ENCODE results near the gene TCAP. TPM values are rescaled to one million over a fixed set of nuclear protein-coding genes. Genes with fewer than 3 reads are reported as not detected.

TCAP gene
- total RNA-seq, 3 donors from 2014 or later, result 0.48 to 0.73 (median 0.66) TPM

DNA sequence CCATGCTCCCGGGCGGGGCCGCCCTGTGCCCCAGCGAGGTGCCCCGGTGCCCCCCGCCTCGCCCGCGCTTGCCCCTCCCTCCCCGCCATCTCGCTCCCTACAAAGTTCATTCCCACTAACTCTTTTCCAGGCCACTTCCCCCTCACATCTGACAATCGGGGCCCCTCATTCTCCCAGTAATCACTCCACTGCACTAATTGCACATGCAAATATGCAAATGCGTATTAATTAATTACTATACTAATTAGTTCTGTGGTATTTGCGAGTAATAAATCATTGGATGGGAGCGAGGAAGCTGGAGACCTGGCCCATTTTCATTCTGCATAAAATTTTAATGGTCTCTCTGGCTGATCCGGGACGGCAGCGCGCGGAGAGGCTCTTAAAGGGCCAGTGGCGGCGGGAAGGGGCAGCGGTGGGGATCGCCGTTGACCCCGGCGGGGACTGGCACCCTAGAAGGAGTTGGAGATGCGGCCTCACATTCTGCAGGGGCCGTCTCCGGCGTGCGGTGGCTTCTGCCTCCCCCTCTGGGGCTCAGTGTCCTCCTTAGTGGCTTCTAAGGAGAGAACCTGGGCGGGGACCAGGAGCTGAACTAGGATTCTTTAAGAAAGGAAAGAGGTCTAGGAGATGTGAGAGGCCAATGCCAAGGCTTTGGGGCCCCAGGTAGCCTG lies 46.8 kb upstream of the TCAP start:
- H3K9me3 ChIP-seq, result no peaks in the 10 kb centered on the region
- no peaks in the 10 kb centered on the region for H3K36me3 ChIP-seq
- DNase-seq (ENCODE audit: low spot score in 2 of 2), result no peak
- H3K4me3 ChIP-seq, result peak overlapping the region; percentile 41 to 65 (median 64)
- peaks cover 0 to 9% of the 10 kb centered on the region in 2 donors for H3K4me1 ChIP-seq
- TF ChIP-seq POLR2AphosphoS5 (IDR thresholded peaks at IDR 0.05) (no peak), POLR2A (IDR thresholded peaks at IDR 0.05) (no peak)
- TF ChIP-seq, protein P1, sequence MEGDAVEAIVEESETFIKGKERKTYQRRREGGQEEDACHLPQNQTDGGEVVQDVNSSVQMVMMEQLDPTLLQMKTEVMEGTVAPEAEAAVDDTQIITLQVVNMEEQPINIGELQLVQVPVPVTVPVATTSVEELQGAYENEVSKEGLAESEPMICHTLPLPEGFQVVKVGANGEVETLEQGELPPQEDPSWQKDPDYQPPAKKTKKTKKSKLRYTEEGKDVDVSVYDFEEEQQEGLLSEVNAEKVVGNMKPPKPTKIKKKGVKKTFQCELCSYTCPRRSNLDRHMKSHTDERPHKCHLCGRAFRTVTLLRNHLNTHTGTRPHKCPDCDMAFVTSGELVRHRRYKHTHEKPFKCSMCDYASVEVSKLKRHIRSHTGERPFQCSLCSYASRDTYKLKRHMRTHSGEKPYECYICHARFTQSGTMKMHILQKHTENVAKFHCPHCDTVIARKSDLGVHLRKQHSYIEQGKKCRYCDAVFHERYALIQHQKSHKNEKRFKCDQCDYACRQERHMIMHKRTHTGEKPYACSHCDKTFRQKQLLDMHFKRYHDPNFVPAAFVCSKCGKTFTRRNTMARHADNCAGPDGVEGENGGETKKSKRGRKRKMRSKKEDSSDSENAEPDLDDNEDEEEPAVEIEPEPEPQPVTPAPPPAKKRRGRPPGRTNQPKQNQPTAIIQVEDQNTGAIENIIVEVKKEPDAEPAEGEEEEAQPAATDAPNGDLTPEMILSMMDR (IDR thresholded peaks at IDR 0.05), result no peak
- H3K27me3 ChIP-seq, result peaks cover 0 to 6% of the 10 kb centered on the region in 2 donors
- intact Hi-C loops (cut with DNase I; ENCODE audit: low total_unique reads), result no loop called here
- H3K27ac ChIP-seq, result peak overlapping the region; percentile 59 to 66

DNA sequence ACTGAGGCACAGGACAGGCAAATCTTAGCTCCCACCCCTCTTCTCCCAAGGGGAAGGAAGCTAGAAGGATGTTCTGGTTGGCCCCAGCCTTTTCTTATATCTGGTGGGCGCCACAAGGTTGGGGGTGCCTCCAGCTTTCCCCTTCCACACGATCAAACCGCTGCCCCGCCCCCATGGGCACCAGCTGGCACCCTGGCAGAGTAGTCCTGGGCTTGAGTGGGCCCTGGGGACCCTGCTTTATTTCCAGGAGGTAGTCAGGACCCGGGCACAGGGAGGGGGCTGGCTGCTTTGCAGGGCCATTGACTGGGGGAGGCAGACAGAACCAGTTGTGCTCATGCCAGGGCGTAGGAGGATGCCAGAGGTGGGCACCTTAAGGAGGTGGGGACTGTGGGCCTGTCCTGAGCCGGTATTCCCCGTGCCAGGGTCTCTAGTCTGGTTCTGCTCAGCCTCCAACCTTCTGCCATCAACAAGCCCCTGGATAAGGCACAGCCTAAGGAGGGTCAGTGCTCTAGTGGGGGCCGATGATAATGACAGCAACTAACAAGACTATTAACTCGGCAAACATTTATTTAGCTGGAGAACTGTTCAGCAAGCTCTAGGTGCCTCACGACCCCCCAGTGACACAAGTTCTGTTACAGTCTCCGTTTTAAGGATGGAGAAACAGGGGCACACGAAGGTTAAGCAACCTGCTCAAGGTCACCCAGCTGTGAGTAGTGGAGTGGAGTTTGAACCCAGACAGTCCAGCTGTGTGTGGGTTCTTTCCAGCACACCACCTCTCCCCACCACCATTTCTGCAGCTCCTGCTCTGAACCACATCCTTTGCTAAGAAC lies 46.0 kb upstream of the TCAP start:
- peak overlapping the region in 1 of 3 donors; percentile 65 for H3K4me3 ChIP-seq
- TF ChIP-seq POLR2AphosphoS5 (IDR thresholded peaks at IDR 0.05) (no peak), POLR2A (IDR thresholded peaks at IDR 0.05) (no peak)
- TF ChIP-seq, protein P1 (IDR thresholded peaks at IDR 0.05), result no peak
- H3K27me3 ChIP-seq, result peaks cover 0 to 6% of the 10 kb centered on the region in 2 donors
- H3K27ac ChIP-seq, result no peak overlapping the region
- no peaks in the 10 kb centered on the region for H3K9me3 ChIP-seq
- no peaks in the 10 kb centered on the region for H3K36me3 ChIP-seq
- intact Hi-C loops (cut with DNase I; ENCODE audit: low total_unique reads), result no loop called here
- H3K4me1 ChIP-seq, result peaks cover 0 to 10% of the 10 kb centered on the region in 2 donors
- DNase-seq (ENCODE audit: low spot score in 2 of 2), result no peak

DNA sequence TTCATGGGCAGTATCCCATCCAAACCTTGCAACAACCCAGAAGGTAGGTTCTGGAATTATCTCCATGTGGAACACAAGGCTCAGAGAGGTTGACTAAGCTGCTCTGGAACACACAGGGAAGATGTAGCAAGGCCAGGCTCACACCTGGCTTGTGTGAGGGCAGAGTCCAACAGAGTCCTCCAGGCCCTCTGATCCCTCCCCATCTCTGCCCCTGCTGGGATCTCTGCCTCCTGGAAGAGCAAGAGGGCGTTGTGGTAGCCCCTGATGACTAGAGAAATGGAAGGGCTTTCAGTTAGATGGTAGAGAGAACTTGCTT lies 45.4 kb upstream of the TCAP start:
- no peaks in the 10 kb centered on the region for H3K36me3 ChIP-seq

DNA sequence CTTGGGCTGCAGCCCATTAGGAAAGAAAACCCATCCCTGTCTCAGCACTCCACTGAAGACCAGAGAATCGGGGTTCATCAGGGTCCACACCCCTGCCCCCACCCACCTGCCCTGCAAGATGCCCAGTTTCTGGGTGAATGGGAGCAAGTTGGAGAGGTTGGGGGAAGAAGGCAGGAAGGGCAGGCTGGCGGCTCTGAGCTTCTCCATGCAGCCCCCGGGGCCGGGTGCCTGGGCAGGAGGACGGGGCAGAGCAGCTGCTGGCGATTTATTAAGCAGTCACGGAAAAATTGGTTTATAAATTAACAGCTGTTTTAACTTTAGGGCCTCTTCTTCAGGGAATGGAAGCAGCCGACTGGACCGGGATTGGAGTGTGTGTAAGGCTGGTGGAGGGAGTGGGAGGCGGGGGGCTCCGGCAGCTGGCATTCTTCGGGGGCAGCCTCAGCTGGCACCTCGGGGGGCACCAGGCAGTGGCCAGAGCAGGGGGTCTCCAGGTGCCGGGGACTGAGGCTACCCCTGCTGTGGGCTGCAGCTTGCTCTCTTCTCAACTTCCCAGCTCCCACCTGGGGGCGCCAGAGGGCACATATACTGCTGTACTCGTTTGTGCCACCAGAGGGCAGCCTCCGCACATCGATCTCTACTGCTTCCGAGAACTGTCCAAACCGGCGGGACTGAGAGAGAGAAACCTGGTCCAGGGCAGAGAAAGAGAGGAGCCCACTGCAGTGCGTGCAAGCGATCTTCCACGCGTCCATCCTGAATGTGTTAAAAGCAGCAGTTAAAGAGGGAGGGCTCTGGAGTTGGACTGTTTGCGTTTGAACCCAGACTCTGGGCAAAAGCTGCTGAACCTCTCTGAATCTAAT lies 43.4 kb upstream of the TCAP start:
- H3K27ac ChIP-seq, result no peak overlapping the region
- no peak overlapping the region for H3K4me3 ChIP-seq
- no peaks in the 10 kb centered on the region for H3K27me3 ChIP-seq
- peaks cover 4 to 23% of the 10 kb centered on the region in 2 donors for H3K4me1 ChIP-seq
- H3K36me3 ChIP-seq, result no peaks in the 10 kb centered on the region
- TF ChIP-seq, protein P1 (IDR thresholded peaks at IDR 0.05), result peak; percentile 99 to 100 (median 100)
- TF ChIP-seq POLR2A (IDR thresholded peaks at IDR 0.05) (no peak), POLR2AphosphoS5 (IDR thresholded peaks at IDR 0.05) (peak in 2 of 3 donors; percentile 61 to 68)
- no peaks in the 10 kb centered on the region for H3K9me3 ChIP-seq
- DNase-seq (ENCODE audit: low spot score in 2 of 2), result peak; percentile 84 to 93
- intact Hi-C loops (cut with DNase I; ENCODE audit: low total_unique reads), result loop anchor here (10.0 kb wide), 1 partner anchor 133 kb away; no protein-coding TSS in a partner anchor

More for the DNA sequence above, 45.4 kb upstream of the TCAP start:
- Histone ChIP-seq H3K9me3 (no peaks in the 10 kb centered on the region), H3K4me3 (no peak overlapping the region), H3K27ac (no peak overlapping the region), H3K27me3 (peaks cover 0 to under 1% of the 10 kb centered on the region in 2 donors), H3K4me1 (peaks cover 0 to 10% of the 10 kb centered on the region in 2 donors)
- DNase-seq (ENCODE audit: low spot score in 2 of 2), result no peak
- TF ChIP-seq, protein P1 (IDR thresholded peaks at IDR 0.05), result no peak
- TF ChIP-seq POLR2A (IDR thresholded peaks at IDR 0.05), result no peak
- TF ChIP-seq POLR2AphosphoS5 (IDR thresholded peaks at IDR 0.05), result no peak
- intact Hi-C loops (cut with DNase I; ENCODE audit: low total_unique reads), result loop anchor here (10.0 kb wide), 1 partner anchor 135 kb away; no protein-coding TSS in a partner anchor
